Measurements from ENCODE around the gene TULP1. TPM values are rescaled to one million over a fixed set of nuclear protein-coding genes. Genes with fewer than 3 reads are reported as not detected.

Gene TULP1
- total RNA-seq, 1 donor from 2014 or later, result not detected

DNA sequence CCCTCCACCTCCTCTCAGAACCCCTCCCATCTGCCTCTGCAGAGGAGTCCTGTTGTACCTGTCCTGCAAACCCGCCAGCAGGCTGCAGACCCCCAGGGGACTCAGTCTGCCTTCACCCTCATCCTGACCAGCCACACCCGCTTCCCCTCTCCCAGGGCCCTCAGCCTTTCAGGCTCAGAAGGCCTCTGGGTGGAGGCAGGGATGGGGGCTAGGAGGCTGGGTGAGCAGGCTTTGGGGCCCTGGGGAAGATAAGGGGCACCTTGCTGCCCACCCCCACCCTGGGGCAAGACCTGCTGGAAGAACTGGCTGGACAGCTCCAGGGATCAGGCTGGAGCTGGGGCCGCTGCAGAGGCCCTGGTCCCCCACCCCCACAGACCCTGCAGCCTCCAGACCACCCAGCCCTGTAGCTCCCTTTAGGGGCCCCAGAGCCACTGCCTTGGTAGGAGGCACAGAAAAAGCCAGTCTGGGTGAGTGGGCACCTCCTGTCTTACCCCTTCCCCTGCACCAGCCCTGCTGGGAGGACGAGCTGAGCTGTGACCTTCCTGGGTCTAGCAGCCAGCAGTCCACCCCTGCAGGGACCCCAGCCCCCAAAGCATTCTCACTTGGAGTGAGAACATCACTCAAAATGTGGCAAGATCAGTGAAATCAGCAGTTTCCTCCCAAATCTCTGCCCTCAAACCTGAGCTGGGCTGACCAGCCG, 21.0 kb downstream of the TULP1 start:
- Mint-ChIP-seq H3K9me3 (no peaks in the 10 kb centered on the region), H3K27me3 (ENCODE audit: insufficient read depth) (peaks cover 5% of the 10 kb centered on the region), H3K4me3 (no peak overlapping the region), H3K4me1 (ENCODE audit: low read depth) (peaks cover 5% of the 10 kb centered on the region), H3K27ac (no peak overlapping the region), H3K36me3 (ENCODE audit: low read depth) (no peaks in the 10 kb centered on the region)
- intact Hi-C loops (cut with micrococcal nuclease), result no loop called here
- no peak for DNase-seq (ENCODE audit: low spot score)

DNA sequence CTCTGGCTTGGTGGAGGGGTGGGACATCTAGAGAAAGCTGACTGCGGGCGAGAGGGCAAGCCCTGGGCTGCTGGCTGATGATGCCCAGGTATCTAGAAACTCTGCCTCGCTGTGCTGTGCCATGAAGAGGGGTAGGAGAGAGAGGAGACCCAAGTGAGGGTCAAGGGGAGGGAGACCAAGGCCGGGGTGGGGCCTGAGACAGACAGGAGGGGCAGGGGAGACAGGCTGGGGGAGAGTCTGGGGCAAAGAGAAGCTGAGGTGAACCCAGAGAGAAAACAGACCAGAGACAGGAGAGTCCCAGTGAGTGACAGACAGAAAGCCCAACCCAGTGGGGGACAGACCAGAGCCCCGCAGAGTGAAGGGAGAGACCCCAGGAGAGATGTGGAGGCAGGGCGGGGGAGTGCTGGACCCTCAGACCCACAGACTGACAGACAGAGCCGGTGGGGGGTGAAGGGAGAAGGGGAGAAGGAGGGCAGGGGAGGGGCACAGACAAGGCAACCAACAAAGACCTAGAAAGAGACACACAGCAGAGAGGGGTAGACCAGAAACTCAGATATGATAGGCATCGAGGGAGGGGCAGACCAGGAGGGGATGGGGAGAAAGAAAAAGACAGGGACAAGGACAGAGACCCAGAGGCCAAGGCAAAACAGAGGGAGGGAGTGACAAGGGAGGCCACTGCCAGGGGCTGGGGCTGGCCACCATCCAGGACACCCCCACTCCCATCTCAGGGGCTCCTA, 21.7 kb downstream of the TULP1 start:
- Mint-ChIP-seq H3K9me3 (no peaks in the 10 kb centered on the region), H3K36me3 (ENCODE audit: low read depth) (no peaks in the 10 kb centered on the region), H3K4me1 (ENCODE audit: low read depth) (peaks cover 5% of the 10 kb centered on the region), H3K27ac (no peak overlapping the region), H3K27me3 (ENCODE audit: insufficient read depth) (peaks cover 5% of the 10 kb centered on the region), H3K4me3 (no peak overlapping the region)
- DNase-seq (ENCODE audit: low spot score), result no peak
- intact Hi-C loops (cut with micrococcal nuclease), result no loop called here

DNA sequence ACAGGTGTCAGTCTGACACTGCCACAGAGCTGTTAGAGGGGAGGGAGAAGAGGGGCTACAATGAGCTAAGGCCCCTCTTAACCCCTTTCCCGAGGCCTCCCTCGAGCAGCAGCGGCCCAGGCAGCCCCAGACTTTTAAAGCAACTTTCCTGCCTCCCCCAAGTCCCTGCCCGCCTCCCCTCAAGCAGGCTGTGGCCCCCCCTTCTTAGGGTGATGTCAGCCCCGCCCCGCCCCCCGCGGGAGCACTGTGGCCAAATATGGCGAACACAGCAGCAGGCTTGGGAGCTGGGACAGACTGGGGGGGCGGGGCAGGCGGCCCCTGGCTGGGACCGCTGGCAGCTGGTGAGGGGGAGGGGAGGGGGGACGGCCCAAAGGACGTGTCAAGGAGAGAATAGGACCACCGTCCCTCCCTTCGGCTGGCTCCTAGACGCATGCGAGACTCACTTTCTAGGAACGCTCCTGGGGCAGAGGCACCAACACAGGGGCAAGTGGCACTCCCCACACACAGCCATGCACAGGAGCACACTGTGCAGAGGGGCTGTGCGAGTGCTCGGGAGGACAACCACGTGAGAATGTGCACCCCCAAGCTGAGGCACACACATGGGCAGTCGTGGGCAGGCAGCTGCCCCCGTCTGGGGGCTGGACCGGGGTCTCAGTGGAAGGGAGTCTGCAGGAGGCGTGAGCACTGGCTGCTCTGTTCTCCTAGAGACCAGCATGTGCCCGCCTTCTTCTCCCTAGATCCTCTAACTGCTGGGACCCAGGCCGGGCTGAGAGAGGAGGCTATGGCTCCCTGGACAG, 22.5 kb downstream of the TULP1 start:
- H3K9me3 Mint-ChIP-seq, result no peaks in the 10 kb centered on the region
- no peak for DNase-seq (ENCODE audit: low spot score)
- no peaks in the 10 kb centered on the region for H3K36me3 Mint-ChIP-seq (ENCODE audit: low read depth)
- H3K27ac Mint-ChIP-seq, result no peak overlapping the region
- intact Hi-C loops (cut with micrococcal nuclease), result no loop called here
- peaks cover 5% of the 10 kb centered on the region for H3K4me1 Mint-ChIP-seq (ENCODE audit: low read depth)
- H3K4me3 Mint-ChIP-seq, result no peak overlapping the region
- peaks cover 1% of the 10 kb centered on the region for H3K27me3 Mint-ChIP-seq (ENCODE audit: insufficient read depth)

DNA sequence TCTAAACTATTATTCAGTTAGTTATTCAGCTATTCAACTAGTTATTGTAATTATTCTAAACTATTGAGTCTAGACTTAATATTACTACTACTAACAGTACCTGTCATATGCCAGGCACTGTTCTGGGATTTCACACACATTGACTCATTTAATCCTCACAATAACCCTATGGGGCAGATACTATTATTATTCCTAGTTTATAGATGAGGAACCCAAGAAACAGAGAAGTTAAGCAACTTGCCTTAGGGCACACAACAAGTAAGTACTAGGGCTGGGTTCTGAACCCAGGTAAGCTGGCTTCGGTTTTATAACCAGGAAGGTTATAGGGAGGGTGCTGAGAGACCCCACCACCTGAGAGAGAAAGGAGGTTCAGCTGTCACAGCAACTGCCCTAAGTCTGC, 23.6 kb downstream of the TULP1 start:
- H3K27me3 Mint-ChIP-seq (ENCODE audit: insufficient read depth), result peaks cover 1% of the 10 kb centered on the region
- H3K4me1 Mint-ChIP-seq (ENCODE audit: low read depth), result peaks cover 4% of the 10 kb centered on the region
- intact Hi-C loops (cut with micrococcal nuclease), result no loop called here
- no peaks in the 10 kb centered on the region for H3K36me3 Mint-ChIP-seq (ENCODE audit: low read depth)
- DNase-seq (ENCODE audit: low spot score), result no peak
- no peak overlapping the region for H3K4me3 Mint-ChIP-seq
- H3K27ac Mint-ChIP-seq, result no peak overlapping the region
- H3K9me3 Mint-ChIP-seq, result no peaks in the 10 kb centered on the region

DNA sequence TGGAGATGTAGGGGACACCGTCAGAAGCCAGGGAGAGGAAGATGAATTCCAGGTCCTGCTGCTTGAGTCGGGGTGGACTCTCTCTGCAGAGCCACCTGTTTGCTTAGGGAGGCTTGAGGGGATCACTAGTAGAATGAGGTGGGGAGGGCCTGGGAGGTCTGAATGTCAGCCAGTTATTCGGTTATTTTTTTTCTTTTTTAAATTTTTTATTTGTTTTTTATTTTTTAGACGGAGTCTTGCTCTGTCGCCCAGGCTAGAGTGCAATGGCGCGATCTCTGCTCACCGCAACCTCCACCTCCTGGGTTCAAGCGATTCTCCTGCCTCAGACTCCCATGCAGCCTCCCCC, 24.2 kb downstream of the TULP1 start:
- no peak overlapping the region for H3K27ac Mint-ChIP-seq
- H3K36me3 Mint-ChIP-seq (ENCODE audit: low read depth), result no peaks in the 10 kb centered on the region
- no peaks in the 10 kb centered on the region for H3K4me1 Mint-ChIP-seq (ENCODE audit: low read depth)
- intact Hi-C loops (cut with micrococcal nuclease), result no loop called here
- H3K9me3 Mint-ChIP-seq, result no peaks in the 10 kb centered on the region
- peaks cover 1% of the 10 kb centered on the region for H3K27me3 Mint-ChIP-seq (ENCODE audit: insufficient read depth)
- DNase-seq (ENCODE audit: low spot score), result no peak
- H3K4me3 Mint-ChIP-seq, result no peak overlapping the region

DNA sequence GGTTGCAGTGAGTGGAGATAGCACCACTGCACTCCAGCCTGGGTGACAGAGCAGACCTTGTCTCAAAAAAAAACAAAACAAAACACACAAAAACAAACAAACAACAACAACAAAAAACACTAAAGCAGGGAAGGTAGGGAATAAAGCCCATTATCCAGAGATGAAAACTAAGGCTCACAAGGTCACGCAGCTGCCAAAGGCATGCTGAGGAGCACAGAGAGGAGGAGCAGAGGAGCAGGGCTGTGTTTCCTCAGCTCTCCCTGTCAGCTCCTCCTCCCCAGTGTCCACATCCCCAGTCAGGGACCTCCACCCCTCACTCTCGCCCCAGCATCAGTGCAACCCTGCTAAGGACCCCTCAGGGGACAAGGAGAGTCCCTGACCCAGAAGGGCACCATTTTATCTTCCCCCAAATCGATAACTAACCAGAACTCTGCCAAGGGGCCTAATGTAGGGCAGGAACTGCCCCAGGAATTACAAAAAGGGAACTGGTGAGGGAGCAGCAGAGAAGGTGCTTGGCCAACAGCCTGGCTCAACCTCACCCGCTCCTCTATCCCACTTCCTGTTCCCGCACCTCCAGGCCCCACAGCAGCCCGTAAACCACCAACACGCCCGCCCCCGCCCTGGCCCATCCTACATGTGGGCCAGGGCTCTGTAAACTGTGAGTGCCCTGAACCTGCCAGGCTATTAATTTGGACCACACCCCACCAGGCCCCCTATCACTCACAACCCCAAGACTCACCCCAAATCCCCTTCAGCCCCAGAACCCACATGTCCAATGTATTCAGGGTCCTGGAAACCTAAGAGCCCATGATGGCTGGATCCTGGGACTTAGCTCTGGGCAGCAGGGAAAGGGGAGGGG, 24.8 kb downstream of the TULP1 start:
- no peak for DNase-seq (ENCODE audit: low spot score)
- H3K27ac Mint-ChIP-seq, result no peak overlapping the region
- peaks cover 4% of the 10 kb centered on the region for H3K27me3 Mint-ChIP-seq (ENCODE audit: insufficient read depth)
- no peaks in the 10 kb centered on the region for H3K9me3 Mint-ChIP-seq
- no peaks in the 10 kb centered on the region for H3K4me1 Mint-ChIP-seq (ENCODE audit: low read depth)
- intact Hi-C loops (cut with micrococcal nuclease), result no loop called here
- H3K36me3 Mint-ChIP-seq (ENCODE audit: low read depth), result no peaks in the 10 kb centered on the region
- no peak overlapping the region for H3K4me3 Mint-ChIP-seq

DNA sequence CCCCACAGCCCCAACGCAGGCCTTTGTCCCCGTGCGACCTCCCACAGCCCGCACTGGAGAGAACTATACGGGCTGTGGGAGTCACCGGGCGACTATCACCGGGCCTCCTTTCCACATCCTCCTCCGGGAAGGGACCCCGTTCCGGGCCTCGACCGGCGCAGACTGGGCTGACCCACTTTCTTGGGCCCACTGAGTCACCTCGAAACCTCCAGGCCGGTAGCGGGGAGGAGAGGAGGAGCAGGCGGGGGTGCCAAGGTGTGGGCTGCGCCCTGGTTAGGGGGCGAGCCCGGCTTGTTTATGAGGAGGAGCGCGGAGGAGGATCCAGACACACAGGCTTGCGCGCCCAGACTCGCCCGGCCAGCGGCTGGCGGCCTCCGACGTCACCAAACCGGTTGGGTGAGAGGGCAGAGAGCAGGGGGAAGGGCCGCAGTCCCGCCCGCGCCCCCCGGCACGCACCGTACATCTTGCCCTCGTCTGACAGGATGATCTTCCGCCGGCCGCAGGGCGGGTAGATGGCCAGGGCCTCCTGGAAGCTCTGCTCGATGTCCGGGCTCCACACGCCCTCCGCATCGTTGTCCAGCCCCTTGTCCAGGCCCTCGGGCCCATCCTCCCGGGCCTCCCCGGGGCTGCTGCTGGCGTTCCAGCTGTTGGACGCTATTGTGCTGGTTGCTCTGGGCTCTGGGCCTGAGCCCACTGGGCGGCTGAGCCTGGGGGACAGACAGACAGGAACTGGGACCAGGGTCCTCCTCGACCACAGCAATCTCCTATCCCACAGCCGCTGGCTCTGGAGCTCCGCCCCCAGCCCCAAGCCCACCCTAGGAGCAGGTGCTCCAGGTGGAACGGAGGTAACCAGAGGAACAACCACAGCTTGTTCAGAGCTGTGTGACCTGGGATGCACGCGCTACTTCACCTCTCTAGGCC, 26.4 kb downstream of the TULP1 start:
- Mint-ChIP-seq H3K4me3 (no peak overlapping the region), H3K9me3 (no peaks in the 10 kb centered on the region), H3K36me3 (ENCODE audit: low read depth) (no peaks in the 10 kb centered on the region), H3K4me1 (ENCODE audit: low read depth) (no peaks in the 10 kb centered on the region), H3K27ac (no peak overlapping the region), H3K27me3 (ENCODE audit: insufficient read depth) (peaks cover 2% of the 10 kb centered on the region)
- intact Hi-C loops (cut with micrococcal nuclease), result no loop called here
- DNase-seq (ENCODE audit: low spot score), result no peak

DNA sequence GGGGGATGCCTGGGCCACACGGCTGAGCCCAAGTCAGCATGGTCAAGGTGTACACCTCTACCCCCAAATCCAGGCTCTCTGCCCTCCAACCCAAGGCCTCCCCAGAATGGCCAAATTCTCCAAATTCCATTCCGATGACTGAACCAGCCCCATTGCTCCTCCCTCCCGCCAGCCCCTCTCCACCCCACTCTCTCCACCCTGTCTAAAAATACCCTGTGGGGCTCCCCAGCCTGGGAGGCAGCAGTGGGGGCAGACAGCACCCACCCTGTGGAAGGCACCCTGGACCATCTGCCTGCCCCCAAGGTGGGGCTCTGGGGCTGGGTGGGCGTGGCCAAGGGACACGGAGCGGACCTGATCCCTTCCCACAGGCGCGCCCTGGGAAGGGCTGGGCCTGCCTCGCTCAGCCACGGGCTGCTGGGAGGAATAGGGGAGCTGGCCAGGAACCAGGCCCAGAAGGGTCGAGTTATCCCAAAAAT, 27.3 kb downstream of the TULP1 start:
- Mint-ChIP-seq H3K27ac (no peak overlapping the region), H3K4me3 (no peak overlapping the region), H3K4me1 (ENCODE audit: low read depth) (no peaks in the 10 kb centered on the region), H3K9me3 (no peaks in the 10 kb centered on the region), H3K27me3 (ENCODE audit: insufficient read depth) (peaks cover 2% of the 10 kb centered on the region), H3K36me3 (ENCODE audit: low read depth) (no peaks in the 10 kb centered on the region)
- intact Hi-C loops (cut with micrococcal nuclease), result no loop called here
- no peak for DNase-seq (ENCODE audit: low spot score)

DNA sequence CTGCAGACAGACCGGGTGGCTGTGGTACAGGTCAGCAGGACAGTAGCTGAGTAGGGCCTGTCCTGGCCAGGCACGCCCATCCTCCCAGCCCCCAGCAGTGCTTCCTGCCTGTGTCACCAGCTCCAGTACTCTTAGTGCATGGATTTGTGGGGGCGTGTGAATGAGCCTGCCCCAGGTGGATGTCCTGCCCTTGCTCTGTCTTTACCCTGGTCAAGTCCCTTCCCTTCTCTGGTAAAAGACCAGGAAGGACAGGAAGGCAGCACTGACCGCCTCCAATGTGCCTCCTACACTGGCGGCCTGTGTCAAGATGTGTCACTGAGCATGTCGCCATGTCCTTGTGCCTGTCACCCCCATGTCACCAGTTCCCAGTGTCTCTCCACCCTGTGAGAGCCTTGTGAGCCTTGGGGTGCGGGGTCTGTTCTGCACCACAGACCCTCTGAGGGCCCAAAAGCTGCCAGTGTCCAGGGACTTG, 27.7 kb downstream of the TULP1 start:
- H3K27ac Mint-ChIP-seq, result no peak overlapping the region
- intact Hi-C loops (cut with micrococcal nuclease), result no loop called here

DNA sequence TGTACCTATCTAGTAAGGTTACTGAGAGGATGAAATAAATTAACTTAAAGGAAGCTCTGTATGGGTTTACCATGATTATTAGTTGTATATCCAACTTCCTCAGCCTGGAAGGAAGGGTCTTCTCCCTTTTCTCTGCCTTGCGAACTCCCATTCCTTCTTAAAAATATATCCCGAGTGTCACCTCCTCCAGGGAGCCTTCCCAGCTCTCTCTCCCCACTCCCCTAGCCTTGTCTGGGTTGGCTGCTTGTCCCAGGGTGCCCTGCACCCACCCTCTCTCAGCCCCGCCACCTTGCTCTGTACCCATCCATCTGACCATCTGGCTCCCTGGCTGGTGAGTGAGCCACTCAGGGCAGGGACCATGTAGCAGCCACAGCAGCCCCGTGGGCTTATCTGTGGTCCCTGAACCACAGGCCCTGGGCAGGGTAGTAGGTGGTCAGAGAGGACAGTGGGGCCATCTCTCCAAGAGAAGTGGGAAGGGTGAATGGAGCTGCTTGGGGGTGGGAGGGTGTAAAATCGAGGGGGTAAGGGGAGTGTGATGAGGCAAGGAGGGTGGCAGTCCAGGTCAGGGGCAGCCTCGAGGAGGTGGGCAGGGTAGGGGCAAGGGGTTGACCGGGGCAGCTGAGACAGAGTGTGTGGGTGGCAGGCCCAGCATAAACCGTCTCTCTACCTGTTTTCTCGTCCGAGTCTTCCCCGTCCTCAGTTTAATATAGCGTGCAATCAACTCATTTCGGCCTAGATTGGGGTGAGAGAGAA, 28.6 kb downstream of the TULP1 start:
- H3K9me3 Mint-ChIP-seq, result no peaks in the 10 kb centered on the region
- peaks cover 2% of the 10 kb centered on the region for H3K27me3 Mint-ChIP-seq (ENCODE audit: insufficient read depth)
- no peaks in the 10 kb centered on the region for H3K36me3 Mint-ChIP-seq (ENCODE audit: low read depth)
- no peaks in the 10 kb centered on the region for H3K4me1 Mint-ChIP-seq (ENCODE audit: low read depth)
- intact Hi-C loops (cut with micrococcal nuclease), result no loop called here
- DNase-seq (ENCODE audit: low spot score), result no peak
- no peak overlapping the region for H3K4me3 Mint-ChIP-seq
- no peak overlapping the region for H3K27ac Mint-ChIP-seq

More for the DNA sequence above, 27.7 kb downstream of the TULP1 start:
- peaks cover 2% of the 10 kb centered on the region for H3K27me3 Mint-ChIP-seq (ENCODE audit: insufficient read depth)
- H3K4me3 Mint-ChIP-seq, result no peak overlapping the region
- H3K4me1 Mint-ChIP-seq (ENCODE audit: low read depth), result no peaks in the 10 kb centered on the region
- no peaks in the 10 kb centered on the region for H3K36me3 Mint-ChIP-seq (ENCODE audit: low read depth)
- DNase-seq (ENCODE audit: low spot score), result no peak
- H3K9me3 Mint-ChIP-seq, result no peaks in the 10 kb centered on the region

DNA sequence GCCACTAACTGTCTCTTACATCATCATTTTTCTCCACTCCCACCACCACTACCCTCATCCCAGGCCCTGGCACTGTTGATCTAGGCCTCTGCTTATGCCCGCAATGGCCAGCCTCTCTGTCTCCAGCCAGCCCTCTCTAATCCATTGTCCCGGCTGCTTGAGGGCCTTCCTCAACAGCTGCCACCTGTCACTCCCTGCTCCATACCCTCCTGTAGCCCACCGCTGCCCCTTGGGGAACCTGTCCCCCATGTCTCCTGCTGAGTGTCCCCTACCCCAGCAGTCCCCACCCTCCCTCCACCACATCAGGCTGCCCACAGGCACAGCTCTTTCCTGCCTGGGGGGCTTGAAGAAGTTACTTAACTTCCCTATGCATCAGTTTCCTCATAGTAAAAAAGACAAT, 29.2 kb downstream of the TULP1 start:
- no peak overlapping the region for H3K4me3 Mint-ChIP-seq
- no peaks in the 10 kb centered on the region for H3K4me1 Mint-ChIP-seq (ENCODE audit: low read depth)
- intact Hi-C loops (cut with micrococcal nuclease), result no loop called here
- no peak for DNase-seq (ENCODE audit: low spot score)
- no peak overlapping the region for H3K27ac Mint-ChIP-seq
- no peaks in the 10 kb centered on the region for H3K36me3 Mint-ChIP-seq (ENCODE audit: low read depth)
- H3K27me3 Mint-ChIP-seq (ENCODE audit: insufficient read depth), result peaks cover 2% of the 10 kb centered on the region
- H3K9me3 Mint-ChIP-seq, result no peaks in the 10 kb centered on the region

Data from activated T-helper 1 cell treated with anti-CD3 and anti-CD28 coated beads, Interleukin-12 subunit alpha, Interleukin-12 subunit beta, Interleukin-2, Interleukin-4 antibody, amounts not matched to agents 30 ng/mL and 10 ng/mL and 1 ng/mL, durations not matched to agents 14 hours and 24 hours and 36 hours (primary cell).